Liver (tissue), 9 donors: ENCODE results near the gene RXRB. TPM values are rescaled to one million over a fixed set of nuclear protein-coding genes. Genes with fewer than 3 reads are reported as not detected.

ENCODE experiments used
- DNase-seq: peaks from one replicate; pipeline ENCODE4 v3.0.0-alpha.2; 2017; ENCODE audit warnings: low spot score
- H3K27ac ChIP-seq, 2 donors: one replicate each; pipeline ENCODE4 v1.7.0; 2013; ENCODE audit warnings: inconsistent platforms in 2 of 2, low read length in 2 of 2, control low read depth in 1 of 2, low read depth in 1 of 2, mild to moderate bottlenecking in 1 of 2
- H3K27me3 ChIP-seq, 4 donors: one replicate each; pipeline versions ENCODE4 v1.6.1 to v1.7.0; 2013; ENCODE audit warnings: low read length in 3 of 4, inconsistent platforms in 1 of 4, mild to moderate bottlenecking in 1 of 4, moderate library complexity in 1 of 4; ENCODE audit not compliant: control insufficient read depth in 4 of 4, insufficient read depth in 4 of 4
- H3K36me3 ChIP-seq, 4 donors: one replicate each; pipeline versions ENCODE4 v1.6.1 to v1.7.0; 2013; ENCODE audit warnings: low read length in 3 of 4, mild to moderate bottlenecking in 3 of 4, low read depth in 1 of 4, moderate library complexity in 1 of 4; ENCODE audit not compliant: control insufficient read depth in 4 of 4, insufficient read depth in 3 of 4
- H3K4me1 ChIP-seq, 4 donors: one replicate each; pipeline versions ENCODE4 v1.6.1 to v1.7.0; 2013; ENCODE audit warnings: low read length in 3 of 4, mild to moderate bottlenecking in 3 of 4, moderate library complexity in 1 of 4; ENCODE audit not compliant: control insufficient read depth in 4 of 4, insufficient read depth in 4 of 4
- H3K4me3 ChIP-seq, 3 donors: one replicate each; pipeline versions ENCODE4 v1.6.1 to v1.7.0; 2013; ENCODE audit warnings: low read length in 3 of 3, control low read depth in 1 of 3, low read depth in 1 of 3, mild to moderate bottlenecking in 1 of 3
- H3K9ac ChIP-seq, 2 donors: one replicate each; pipeline ENCODE4 v1.7.0; 2013; ENCODE audit warnings: low read length in 2 of 2, mild to moderate bottlenecking in 2 of 2, moderate library complexity in 2 of 2, control low read depth in 1 of 2, low read depth in 1 of 2
- H3K9me3 ChIP-seq, 4 donors: one replicate each; pipeline versions ENCODE4 v1.6.1 to v1.7.0; 2013; ENCODE audit warnings: low read length in 3 of 4; ENCODE audit not compliant: control insufficient read depth in 4 of 4
- ATF3 ChIP-seq: IDR thresholded peaks from 2 replicates; pipeline ENCODE4 v1.6.1; 2016; ENCODE audit warnings: antibody characterized with exemption
- EGR1 ChIP-seq, 2 donors: IDR thresholded peaks; 2 replicates each; pipeline ENCODE4 v1.6.1; 2016 to 2018; ENCODE audit warnings: antibody characterized with exemption in 2 of 2, low read depth in 2 of 2
- FOXA1 ChIP-seq: IDR thresholded peaks from 2 replicates; pipeline ENCODE4 v1.6.1; 2016; ENCODE audit warnings: antibody characterized with exemption
- FOXA2 ChIP-seq: IDR thresholded peaks from 2 replicates; pipeline ENCODE4 v1.6.1; 2016; ENCODE audit warnings: antibody characterized with exemption
- GABPA ChIP-seq, 2 donors: IDR thresholded peaks in 1 of 2; conservative IDR thresholded peaks in 1 of 2; 2 replicates each; pipeline ENCODE4 v1.6.1; 2016; ENCODE audit warnings: antibody characterized with exemption in 2 of 2, mild to moderate bottlenecking in 1 of 2, moderate library complexity in 1 of 2
- HNF4A ChIP-seq, 2 donors: conservative IDR thresholded peaks; 2 replicates each; pipeline ENCODE4 v1.6.1; 2016; ENCODE audit warnings: antibody characterized with exemption in 2 of 2, mild to moderate bottlenecking in 2 of 2
- HNF4G ChIP-seq: IDR thresholded peaks from 2 replicates; pipeline ENCODE4 v1.6.1; 2016; ENCODE audit warnings: antibody characterized with exemption
- JUND ChIP-seq, 2 donors: IDR thresholded peaks; 2 replicates each; pipeline ENCODE4 v1.6.1; 2016; ENCODE audit warnings: antibody characterized with exemption in 2 of 2
- NR2F2 ChIP-seq: IDR thresholded peaks from 2 replicates; pipeline ENCODE4 v1.6.1; 2016; ENCODE audit warnings: antibody characterized with exemption
- RAD21 ChIP-seq, 2 donors: IDR thresholded peaks; 2 replicates each; pipeline ENCODE4 v1.6.1; 2016; ENCODE audit warnings: antibody characterized with exemption in 2 of 2, mild to moderate bottlenecking in 2 of 2
- RXRA ChIP-seq, 2 donors: IDR thresholded peaks; 2 replicates each; pipeline ENCODE4 v1.6.1; 2017 to 2018; ENCODE audit warnings: antibody characterized with exemption in 2 of 2, mild to moderate bottlenecking in 1 of 2
- SP1 ChIP-seq: IDR thresholded peaks from 2 replicates; pipeline ENCODE4 v1.6.1; 2018; ENCODE audit warnings: antibody characterized with exemption, mild to moderate bottlenecking
- TAF1 ChIP-seq: conservative IDR thresholded peaks from 2 replicates; pipeline ENCODE4 v1.6.1; 2016; ENCODE audit warnings: antibody characterized with exemption, mild to moderate bottlenecking
- YY1 ChIP-seq: IDR thresholded peaks from 2 replicates; pipeline ENCODE4 v1.6.1; 2016; ENCODE audit warnings: antibody characterized with exemption, mild to moderate bottlenecking
- WGBS: extraction: QIAGEN DNeasy Blood & Tissue Kit; methylation state at CpG from one replicate; pipeline ENCODE4 v1.1.7; 2013; 5-methylcytosine and 5-hydroxymethylcytosine counted together
- polyA plus RNA-seq, 2 donors: library from polyadenylated mRNA; stranded (reverse) in 1 of 2; unstranded in 1 of 2; fragments of 200-250 nt in 1 of 2; fragments of >200 nt in 1 of 2; fragmentation: Nextera tagmentation in 1 of 2; extraction: Ambion mirVana in 1 of 2; gene quantifications; one replicate each; pipeline versions ENCODE4 v1.2.1 to v1.2.3, GENCODE V29; 2013 to 2015
- total RNA-seq, 2 donors: library from RNA; depleted of rRNA; stranded (reverse); fragments of >200 nt; gene quantifications; one replicate each; pipeline ENCODE4 v1.2.3, GENCODE V29; 2014
- TF ChIP-seq, protein P1 (sequence below): IDR thresholded peaks from 2 replicates; pipeline ENCODE4 v1.6.1; 2016; ENCODE audit warnings: antibody characterized with exemption, mild to moderate bottlenecking
- TF ChIP-seq, protein P2 (sequence below): IDR thresholded peaks from 2 replicates; pipeline ENCODE4 v1.6.1; 2016; ENCODE audit warnings: antibody characterized with exemption
- TF ChIP-seq, protein P3 (sequence below): IDR thresholded peaks from 2 replicates; pipeline ENCODE4 v1.6.1; 2016; ENCODE audit warnings: antibody characterized with exemption
- TF ChIP-seq, protein P4 (sequence below): fragments of 150-350 bp; IDR thresholded peaks from 2 replicates; pipeline ENCODE4 v1.5.1; 2017; ENCODE audit warnings: improper control_type of control experiment, low read depth, low read length; ENCODE audit not compliant: missing input control
- donor health status: healthy.
- donor health status: healthy.
- donor health status: healthy.
- donor health status: healthy.
- donor health status: healthy.

Gene RXRB
- total and polyA plus RNA-seq, 4 donors = 7.7 to 19.4 (median 11.7) TPM

GRCh38 chr6:33166811-33167210, 33.7 kb downstream of the RXRB start:
- H3K9me3 ChIP-seq = no peaks in the 10 kb centered on the region
- WGBS = 89% methylated on average over 7 of the region's 7 CpGs
- no peak for DNase-seq
- no peak overlapping the region for H3K9ac ChIP-seq
- no peaks in the 10 kb centered on the region for H3K36me3 ChIP-seq
- TF ChIP-seq TAF1 = no peak
- no peak for TF ChIP-seq RXRA (IDR thresholded peaks at IDR 0.05)
- TF ChIP-seq HNF4G = no peak
- TF ChIP-seq YY1 = no peak
- TF ChIP-seq JUND (IDR thresholded peaks at IDR 0.05) = no peak
- TF ChIP-seq NR2F2 = no peak
- TF ChIP-seq, protein P1, sequence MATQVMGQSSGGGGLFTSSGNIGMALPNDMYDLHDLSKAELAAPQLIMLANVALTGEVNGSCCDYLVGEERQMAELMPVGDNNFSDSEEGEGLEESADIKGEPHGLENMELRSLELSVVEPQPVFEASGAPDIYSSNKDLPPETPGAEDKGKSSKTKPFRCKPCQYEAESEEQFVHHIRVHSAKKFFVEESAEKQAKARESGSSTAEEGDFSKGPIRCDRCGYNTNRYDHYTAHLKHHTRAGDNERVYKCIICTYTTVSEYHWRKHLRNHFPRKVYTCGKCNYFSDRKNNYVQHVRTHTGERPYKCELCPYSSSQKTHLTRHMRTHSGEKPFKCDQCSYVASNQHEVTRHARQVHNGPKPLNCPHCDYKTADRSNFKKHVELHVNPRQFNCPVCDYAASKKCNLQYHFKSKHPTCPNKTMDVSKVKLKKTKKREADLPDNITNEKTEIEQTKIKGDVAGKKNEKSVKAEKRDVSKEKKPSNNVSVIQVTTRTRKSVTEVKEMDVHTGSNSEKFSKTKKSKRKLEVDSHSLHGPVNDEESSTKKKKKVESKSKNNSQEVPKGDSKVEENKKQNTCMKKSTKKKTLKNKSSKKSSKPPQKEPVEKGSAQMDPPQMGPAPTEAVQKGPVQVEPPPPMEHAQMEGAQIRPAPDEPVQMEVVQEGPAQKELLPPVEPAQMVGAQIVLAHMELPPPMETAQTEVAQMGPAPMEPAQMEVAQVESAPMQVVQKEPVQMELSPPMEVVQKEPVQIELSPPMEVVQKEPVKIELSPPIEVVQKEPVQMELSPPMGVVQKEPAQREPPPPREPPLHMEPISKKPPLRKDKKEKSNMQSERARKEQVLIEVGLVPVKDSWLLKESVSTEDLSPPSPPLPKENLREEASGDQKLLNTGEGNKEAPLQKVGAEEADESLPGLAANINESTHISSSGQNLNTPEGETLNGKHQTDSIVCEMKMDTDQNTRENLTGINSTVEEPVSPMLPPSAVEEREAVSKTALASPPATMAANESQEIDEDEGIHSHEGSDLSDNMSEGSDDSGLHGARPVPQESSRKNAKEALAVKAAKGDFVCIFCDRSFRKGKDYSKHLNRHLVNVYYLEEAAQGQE = no peak
- no peak for TF ChIP-seq FOXA2
- TF ChIP-seq ATF3 = no peak
- TF ChIP-seq FOXA1 = no peak
- TF ChIP-seq SP1 = no peak
- TF ChIP-seq RAD21 (IDR thresholded peaks at IDR 0.05) = no peak
- TF ChIP-seq, protein P2, sequence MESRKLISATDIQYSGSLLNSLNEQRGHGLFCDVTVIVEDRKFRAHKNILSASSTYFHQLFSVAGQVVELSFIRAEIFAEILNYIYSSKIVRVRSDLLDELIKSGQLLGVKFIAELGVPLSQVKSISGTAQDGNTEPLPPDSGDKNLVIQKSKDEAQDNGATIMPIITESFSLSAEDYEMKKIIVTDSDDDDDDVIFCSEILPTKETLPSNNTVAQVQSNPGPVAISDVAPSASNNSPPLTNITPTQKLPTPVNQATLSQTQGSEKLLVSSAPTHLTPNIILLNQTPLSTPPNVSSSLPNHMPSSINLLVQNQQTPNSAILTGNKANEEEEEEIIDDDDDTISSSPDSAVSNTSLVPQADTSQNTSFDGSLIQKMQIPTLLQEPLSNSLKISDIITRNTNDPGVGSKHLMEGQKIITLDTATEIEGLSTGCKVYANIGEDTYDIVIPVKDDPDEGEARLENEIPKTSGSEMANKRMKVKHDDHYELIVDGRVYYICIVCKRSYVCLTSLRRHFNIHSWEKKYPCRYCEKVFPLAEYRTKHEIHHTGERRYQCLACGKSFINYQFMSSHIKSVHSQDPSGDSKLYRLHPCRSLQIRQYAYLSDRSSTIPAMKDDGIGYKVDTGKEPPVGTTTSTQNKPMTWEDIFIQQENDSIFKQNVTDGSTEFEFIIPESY = no peak
- TF ChIP-seq, protein P3, sequence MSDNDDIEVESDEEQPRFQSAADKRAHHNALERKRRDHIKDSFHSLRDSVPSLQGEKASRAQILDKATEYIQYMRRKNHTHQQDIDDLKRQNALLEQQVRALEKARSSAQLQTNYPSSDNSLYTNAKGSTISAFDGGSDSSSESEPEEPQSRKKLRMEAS = no peak
- no peak for TF ChIP-seq GABPA (IDR thresholded peaks at IDR 0.05 in 1 of 2, conservative IDR thresholded peaks at IDR 0.05 in 1 of 2)
- TF ChIP-seq HNF4A (conservative IDR thresholded peaks at IDR 0.05) = no peak
- TF ChIP-seq, protein P4, sequence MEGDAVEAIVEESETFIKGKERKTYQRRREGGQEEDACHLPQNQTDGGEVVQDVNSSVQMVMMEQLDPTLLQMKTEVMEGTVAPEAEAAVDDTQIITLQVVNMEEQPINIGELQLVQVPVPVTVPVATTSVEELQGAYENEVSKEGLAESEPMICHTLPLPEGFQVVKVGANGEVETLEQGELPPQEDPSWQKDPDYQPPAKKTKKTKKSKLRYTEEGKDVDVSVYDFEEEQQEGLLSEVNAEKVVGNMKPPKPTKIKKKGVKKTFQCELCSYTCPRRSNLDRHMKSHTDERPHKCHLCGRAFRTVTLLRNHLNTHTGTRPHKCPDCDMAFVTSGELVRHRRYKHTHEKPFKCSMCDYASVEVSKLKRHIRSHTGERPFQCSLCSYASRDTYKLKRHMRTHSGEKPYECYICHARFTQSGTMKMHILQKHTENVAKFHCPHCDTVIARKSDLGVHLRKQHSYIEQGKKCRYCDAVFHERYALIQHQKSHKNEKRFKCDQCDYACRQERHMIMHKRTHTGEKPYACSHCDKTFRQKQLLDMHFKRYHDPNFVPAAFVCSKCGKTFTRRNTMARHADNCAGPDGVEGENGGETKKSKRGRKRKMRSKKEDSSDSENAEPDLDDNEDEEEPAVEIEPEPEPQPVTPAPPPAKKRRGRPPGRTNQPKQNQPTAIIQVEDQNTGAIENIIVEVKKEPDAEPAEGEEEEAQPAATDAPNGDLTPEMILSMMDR = no peak
- H3K4me3 ChIP-seq = no peak overlapping the region
- H3K4me1 ChIP-seq = peaks cover 0 to 3% (median 2%) of the 10 kb centered on the region in 4 donors
- no peaks in the 10 kb centered on the region for H3K27me3 ChIP-seq
- H3K27ac ChIP-seq = no peak overlapping the region

DNA sequence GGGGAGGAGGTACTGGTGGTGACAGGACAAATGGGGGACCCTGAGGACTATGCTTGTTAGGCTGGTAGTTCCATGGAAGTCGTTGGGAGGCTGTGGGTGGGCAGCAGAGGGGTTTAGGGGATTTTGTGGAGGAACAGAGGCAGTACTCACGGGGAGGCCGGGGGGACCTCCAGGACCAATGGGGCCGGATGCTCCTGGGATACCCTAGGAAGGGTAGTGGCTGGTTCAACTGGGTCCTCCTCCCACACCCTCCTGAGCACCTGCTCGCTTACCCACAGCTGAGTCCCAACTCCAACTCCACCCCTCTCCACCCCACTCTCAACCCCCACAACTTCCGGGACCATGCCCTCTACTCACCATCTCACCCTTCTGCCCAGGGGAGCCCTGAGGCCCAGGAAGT, 34.1 kb downstream of the RXRB start:
- 89% methylated on average over 6 of the region's 6 CpGs for WGBS
- H3K9me3 ChIP-seq = no peaks in the 10 kb centered on the region
- no peak overlapping the region for H3K9ac ChIP-seq
- no peaks in the 10 kb centered on the region for H3K27me3 ChIP-seq
- no peak overlapping the region for H3K4me3 ChIP-seq
- no peak overlapping the region for H3K27ac ChIP-seq
- TF ChIP-seq, protein P1 = no peak
- TF ChIP-seq GABPA (IDR thresholded peaks at IDR 0.05 in 1 of 2, conservative IDR thresholded peaks at IDR 0.05 in 1 of 2) (no peak), HNF4A (conservative IDR thresholded peaks at IDR 0.05) (no peak), RAD21 (IDR thresholded peaks at IDR 0.05) (no peak), JUND (IDR thresholded peaks at IDR 0.05) (no peak), HNF4G (no peak), EGR1 (IDR thresholded peaks at IDR 0.05; ENCODE audit: low read depth in 2 of 2) (no peak)
- TF ChIP-seq, protein P4 = no peak
- TF ChIP-seq, protein P3 = no peak
- peaks cover 0 to 6% (median 4%) of the 10 kb centered on the region in 4 donors for H3K4me1 ChIP-seq
- no peak for DNase-seq
- H3K36me3 ChIP-seq = no peaks in the 10 kb centered on the region
